K562 (cell line): ENCODE results near the gene SNRNP200. TPM values are rescaled to one million over a fixed set of nuclear protein-coding genes. Genes with fewer than 3 reads are reported as not detected.

Source experiments
- ARID3A ChIP-seq: IDR thresholded peaks from 2 replicates; pipeline ENCODE4 v1.6.1; 2012; ENCODE audit warnings: low read depth, low read length, improper control_type of control experiment, borderline replicate concordance
- ARID3B ChIP-seq: fragments of 250-450 bp; sonication (Bioruptor Pico); IDR thresholded peaks from 2 replicates; pipeline ENCODE4 v1.4.0; 2020; ENCODE audit warnings: borderline replicate concordance
- E2F8 ChIP-seq: fragments of 450-650 bp; IDR thresholded peaks from 2 replicates; pipeline ENCODE4 v1.7.1; 2018; ENCODE audit warnings: mild to moderate bottlenecking, low read depth; ENCODE audit not compliant: partially characterized antibody
- HNRNPL ChIP-seq: fragments of 200-400 bp; formaldehyde crosslinking; IDR thresholded peaks from 2 replicates; pipeline ENCODE4 v1.6.1; 2017; ENCODE audit warnings: low read depth, mild to moderate bottlenecking, low read length
- KHSRP ChIP-seq: fragments of 450-650 bp; IDR thresholded peaks from 2 replicates; pipeline ENCODE4 v1.6.1; 2017
- MAFK ChIP-seq: IDR thresholded peaks from 2 replicates; pipeline ENCODE4 v1.6.1; 2011; ENCODE audit warnings: low read length, improper control_type of control experiment
- MTA3 ChIP-seq: fragments of 450-650 bp; formaldehyde crosslinking; IDR thresholded peaks from 2 replicates; pipeline ENCODE4 v1.6.1; 2017; ENCODE audit warnings: mild to moderate bottlenecking, borderline replicate concordance
- NFXL1 ChIP-seq: fragments of 450-650 bp; formaldehyde crosslinking; IDR thresholded peaks from 2 replicates; pipeline ENCODE4 v1.4.0; 2021; ENCODE audit warnings: mild to moderate bottlenecking
- NR2C1 ChIP-seq, 2 experiments: fragments of 450-650 bp; IDR thresholded peaks; 2 replicates each; pipeline ENCODE4 v1.6.1; 2017; ENCODE audit warnings: mild to moderate bottlenecking in 2 of 2, antibody characterized with exemption in 1 of 2, inconsistent platforms in 1 of 2, missing compliant biosample characterization in 1 of 2, missing genetic modification characterization in 1 of 2
- OTX1 ChIP-seq: fragments of 450-650 bp; formaldehyde crosslinking; IDR thresholded peaks from 2 replicates; pipeline ENCODE4 v1.4.0; 2022; ENCODE audit warnings: mild to moderate bottlenecking
- PHB2 ChIP-seq: fragments of 450-650 bp; IDR thresholded peaks from 2 replicates; pipeline ENCODE4 v1.6.1; 2017; ENCODE audit warnings: low read depth
- POLR3A ChIP-seq: IDR thresholded peaks from 2 replicates; pipeline ENCODE4 v1.6.1; 2011; ENCODE audit warnings: borderline replicate concordance, mild to moderate bottlenecking, moderate library complexity; ENCODE audit not compliant: insufficient read length, insufficient read depth; ENCODE audit errors: extremely low read depth
- RUNX1 ChIP-seq: sonication (generic); IDR thresholded peaks from 2 replicates; pipeline ENCODE4 v1.6.1; 2016; ENCODE audit warnings: antibody characterized with exemption, low read depth
- SIRT6 ChIP-seq: IDR thresholded peaks from one replicate; pipeline ENCODE4 v1.6.1; 2012; ENCODE audit warnings: low read depth, mild to moderate bottlenecking, control low read depth, inconsistent platforms, low read length, moderate library complexity
- SMAD4 ChIP-seq: fragments of 250-450 bp; sonication (Bioruptor Pico); conservative IDR thresholded peaks from 2 replicates; pipeline ENCODE4 v1.8.0; 2021; ENCODE audit warnings: inconsistent platforms, mild to moderate bottlenecking, moderate library complexity
- ZBED1 ChIP-seq: IDR thresholded peaks from 2 replicates; pipeline ENCODE4 v1.6.1; 2014
- ZBTB12 ChIP-seq: fragments of 250-450 bp; sonication (Bioruptor Pico); IDR thresholded peaks from 2 replicates; pipeline ENCODE4 v1.4.0; 2020
- ZNF354B ChIP-seq: fragments of 250-450 bp; sonication (Bioruptor Pico); IDR thresholded peaks from 2 replicates; pipeline ENCODE4 v1.4.0; 2020
- ZNF655 ChIP-seq: fragments of 250-450 bp; sonication (Bioruptor Pico); IDR thresholded peaks from 2 replicates; pipeline ENCODE4 v1.5.0; 2021
- polyA plus RNA-seq, 8 experiments: library from polyadenylated mRNA; depleted of rRNA in 4 of 8; stranded (reverse) in 5 of 8; unstranded in 3 of 8; fragments of >200 nt; fragmentation: Nextera tagmentation in 2 of 8; fragmentation: Illumina TruSeq in 1 of 8; extraction: Ambion mirVana in 2 of 8; extraction: Trizol in 1 of 8; gene quantifications; 2 replicates each; pipeline versions ENCODE4 v1.2.1 to v1.2.3, GENCODE V29; 2011 to 2014; ENCODE audit warnings: inconsistent platforms in 1 of 8, missing spikeins in 1 of 8
- total RNA-seq, 7 experiments: library from RNA; depleted of rRNA in 6 of 7; stranded (reverse); fragments of >200 nt in 6 of 7; fragmentation: Illumina TruSeq in 2 of 7; extraction: Trizol in 2 of 7; gene quantifications; 2 replicates each; pipeline versions ENCODE4 v1.2.1 to v1.2.3, GENCODE V29; 2011 to 2021; ENCODE audit warnings: low replicate concordance in 1 of 7

Gene SNRNP200
- total and polyA plus RNA-seq, 9 of the 15 experiments (the other 6 are each of a cell fraction or from before 2014, with no cell fraction given) = 76.1 to 231 (median 155) TPM

- no peak for TF ChIP-seq ZBTB12 (CRISPR knock-in tag)
- 0 out of 2 replicates have a peak, but pooled peaks have one; percentile 4 for TF ChIP-seq MAFK
- no peak for TF ChIP-seq RUNX1
- TF ChIP-seq NFXL1 (CRISPR knock-in tag) = peak; percentile 68; the same call in 1 of the 2 replicates
- peak; percentile 74; the same call in 1 of the 2 replicates for TF ChIP-seq OTX1 (CRISPR knock-in tag)
- TF ChIP-seq ARID3B (CRISPR knock-in tag) = no peak
- no peak for TF ChIP-seq HNRNPL
- TF ChIP-seq ARID3A = no peak
- TF ChIP-seq ZNF354B (CRISPR knock-in tag) = peak; percentile 78
- TF ChIP-seq ZNF655 (CRISPR knock-in tag) = no peak
- no peak for TF ChIP-seq NR2C1 (IDR thresholded peaks at IDR 0.05)
- TF ChIP-seq NR2C1 (tag; IDR thresholded peaks at IDR 0.05) = peak; percentile 63
- TF ChIP-seq SIRT6 = no peak
- no peak for TF ChIP-seq ZBED1
- peak; percentile 87 for TF ChIP-seq SMAD4 (CRISPR knock-in tag)
- no peak for TF ChIP-seq KHSRP
- no peak for TF ChIP-seq E2F8
- no peak for TF ChIP-seq PHB2
- peak; percentile 30; the same call in 1 of the 2 replicates for TF ChIP-seq MTA3
- TF ChIP-seq POLR3A = no peak
Observed at GRCh38 chr2:96225016-96225533, 80.3 kb downstream of the SNRNP200 start (continued).
